Prostate gland (tissue), 2 donors: ENCODE data around the gene PGAP6. TPM values are rescaled to one million over a fixed set of nuclear protein-coding genes. Genes with fewer than 3 reads are reported as not detected.
"Not testable (repeated sequence)": the region's sequence is repeated elsewhere in the genome, so short reads cannot be mapped to it uniquely, and the experiment has no call there.

ENCODE experiments used
- DNase-seq: peaks from one replicate; pipeline ENCODE4 v3.0.0-alpha.2; 2019; ENCODE audit warnings: low spot score
- H3K27ac ChIP-seq, 2 donors: fragments of 200-600 bp; sonication (generic); 2 replicates each; pipeline ENCODE4 v1.5.1; 2017 to 2019
- H3K27me3 ChIP-seq: fragments of 200-600 bp; sonication (generic); replicated peaks from 2 replicates; pipeline ENCODE4 v1.5.1; 2019; ENCODE audit not compliant: insufficient read depth
- H3K36me3 ChIP-seq, 2 donors: fragments of 200-600 bp; sonication (generic); 1 replicate in 1 of 2; 2 replicates in 1 of 2; pipeline versions ENCODE4 v1.5.1 to v1.8.1; 2017 to 2019
- H3K4me1 ChIP-seq: fragments of 200-600 bp; sonication (generic); replicated peaks from 2 replicates; pipeline ENCODE4 v1.5.1; 2019
- H3K4me3 ChIP-seq, 2 donors: fragments of 200-600 bp; sonication (generic); 2 replicates each; pipeline ENCODE4 v1.5.1; 2017 to 2019
- H3K9me3 ChIP-seq: fragments of 200-600 bp; sonication (generic); 2 replicates; pipeline ENCODE4 v1.5.1; 2017
- POLR2A ChIP-seq: fragments of 450-650 bp; IDR thresholded peaks from one replicate; pipeline ENCODE4 v1.6.1; 2016; ENCODE audit warnings: antibody characterized with exemption, mild to moderate bottlenecking
- POLR2AphosphoS5 ChIP-seq: sonication (generic); formaldehyde crosslinking; IDR thresholded peaks from one replicate; pipeline ENCODE4 v1.6.1; 2017; ENCODE audit warnings: antibody characterized with exemption
- WGBS: methylation state at CpG from one replicate; pipeline ENCODE4 v1.1.5; 2018; 5-methylcytosine and 5-hydroxymethylcytosine counted together
- intact Hi-C: fragments of 100-400 bp; cut with DNase I; formaldehyde crosslinking; loops from one replicate; pipeline ENCODE4 v1.14.2; 2022
- total RNA-seq, 2 donors: library from RNA; depleted of rRNA; stranded (reverse); fragments of >200 nt; gene quantifications; one replicate each; pipeline ENCODE4 v1.1.0, GENCODE V29; 2016
- TF ChIP-seq, protein P1 (sequence below), 4 experiments: fragments of 200-600 bp in 2 of 4; fragments of 450-650 bp in 2 of 4; sonication (generic) in 2 of 4; IDR thresholded peaks; 1 replicate in 3 of 4; 2 replicates in 1 of 4; pipeline ENCODE4 v1.5.1; 2016 to 2019; ENCODE audit warnings: antibody characterized with exemption in 4 of 4, mild to moderate bottlenecking in 2 of 4, moderate library complexity in 2 of 4

Gene PGAP6
- total RNA-seq, 2 donors from 2014 or later, result 36.8 to 207 TPM

DNA sequence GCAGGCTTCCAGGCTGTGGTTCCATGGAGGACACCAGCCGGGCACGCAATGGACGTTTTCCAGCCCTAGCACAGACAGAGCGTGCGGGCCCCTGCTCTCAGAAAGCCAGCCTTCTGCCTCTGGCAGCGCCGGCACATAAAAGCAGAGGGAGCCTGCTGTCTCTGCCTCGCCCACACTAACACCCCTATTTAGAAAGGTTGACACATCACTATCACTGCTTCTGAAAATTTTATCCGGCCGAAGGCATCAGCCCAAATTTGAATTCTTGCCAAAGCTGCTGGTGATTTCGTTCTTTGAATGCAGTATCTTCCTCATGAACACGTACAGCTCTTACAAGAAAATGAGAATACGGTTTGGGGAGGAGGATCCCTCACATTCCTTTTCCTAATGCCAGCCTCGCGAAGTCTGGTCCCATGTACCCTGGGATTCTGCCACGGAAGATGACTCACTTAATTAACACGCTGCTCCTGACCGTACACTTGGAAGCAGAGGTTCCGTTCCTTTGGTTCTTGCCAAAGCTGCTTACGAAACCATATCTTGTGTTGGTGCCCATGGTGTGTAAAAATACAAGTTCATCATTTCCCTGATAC is 42.4 kb upstream of the PGAP6 start:
- 19% methylated on average over 20 of the region's 20 CpGs for WGBS
- peak overlapping the region in 1 of 2 donors; percentile 54 for H3K4me3 ChIP-seq
- intact Hi-C loops, result loop anchor here (2.0 kb wide), 1 partner anchor 103 kb away; the partner anchor contains the start of gene CAPN15

DNA sequence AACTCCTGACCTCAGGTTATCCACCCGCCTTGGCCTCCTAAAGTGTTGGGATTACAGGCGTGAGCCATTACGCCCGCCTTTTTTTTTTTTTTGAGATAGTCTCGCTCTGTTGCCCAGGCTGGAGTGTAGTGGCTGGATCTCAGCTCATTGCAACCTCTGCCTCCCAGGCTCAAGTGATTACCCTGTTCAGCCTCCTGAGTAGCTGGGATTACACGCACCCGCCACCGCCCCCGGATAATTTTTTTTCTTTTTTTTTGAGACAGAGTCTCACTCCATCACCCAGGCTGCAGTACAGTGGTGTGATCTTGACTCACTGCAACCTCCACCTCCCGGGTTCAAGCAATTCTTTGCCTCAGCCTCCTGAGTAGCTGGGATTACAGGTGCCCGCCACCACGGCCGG is 40.4 kb upstream of the PGAP6 start:
- 93% methylated on average over 13 of the region's 13 CpGs for WGBS
- H3K36me3 ChIP-seq, DNase-seq, H3K4me1 ChIP-seq, H3K27me3 ChIP-seq, H3K4me3 ChIP-seq, H3K27ac ChIP-seq, H3K9me3 ChIP-seq, intact Hi-C loops: not testable (repeated sequence)

More for the DNA sequence above, 42.4 kb upstream of the PGAP6 start:
- Histone ChIP-seq H3K27ac (peak overlapping the region; percentile 90 to 96), H3K9me3 (no peaks in the 10 kb centered on the region), H3K36me3 (no peaks in the 10 kb centered on the region), H3K4me1 (peaks cover 7% of the 10 kb centered on the region), H3K27me3 (no peaks in the 10 kb centered on the region)
- TF ChIP-seq POLR2A (no peak), POLR2AphosphoS5 (peak; percentile 96)
- DNase-seq, result peak; percentile 91

DNA sequence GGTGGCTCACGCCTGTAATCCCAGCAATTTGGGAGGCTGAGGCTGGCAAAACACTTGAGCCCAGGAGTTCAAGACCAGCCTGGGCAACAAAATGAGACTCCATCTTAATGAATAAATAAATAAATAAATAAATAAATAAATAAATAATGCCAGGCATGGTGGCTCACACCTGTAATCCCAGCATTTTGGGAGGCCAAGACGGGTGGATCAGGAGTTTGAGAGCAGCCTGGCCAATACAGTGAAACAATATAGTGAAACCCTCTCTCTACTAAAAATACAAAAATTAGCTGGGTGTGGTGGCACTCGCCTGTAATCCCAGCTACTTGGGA is 33.4 kb upstream of the PGAP6 start:
- H3K9me3 ChIP-seq, H3K4me3 ChIP-seq, DNase-seq, intact Hi-C loops, H3K4me1 ChIP-seq, H3K27ac ChIP-seq, H3K36me3 ChIP-seq, H3K27me3 ChIP-seq: not testable (repeated sequence)
- 99% methylated on average over 3 of the region's 3 CpGs for WGBS

DNA sequence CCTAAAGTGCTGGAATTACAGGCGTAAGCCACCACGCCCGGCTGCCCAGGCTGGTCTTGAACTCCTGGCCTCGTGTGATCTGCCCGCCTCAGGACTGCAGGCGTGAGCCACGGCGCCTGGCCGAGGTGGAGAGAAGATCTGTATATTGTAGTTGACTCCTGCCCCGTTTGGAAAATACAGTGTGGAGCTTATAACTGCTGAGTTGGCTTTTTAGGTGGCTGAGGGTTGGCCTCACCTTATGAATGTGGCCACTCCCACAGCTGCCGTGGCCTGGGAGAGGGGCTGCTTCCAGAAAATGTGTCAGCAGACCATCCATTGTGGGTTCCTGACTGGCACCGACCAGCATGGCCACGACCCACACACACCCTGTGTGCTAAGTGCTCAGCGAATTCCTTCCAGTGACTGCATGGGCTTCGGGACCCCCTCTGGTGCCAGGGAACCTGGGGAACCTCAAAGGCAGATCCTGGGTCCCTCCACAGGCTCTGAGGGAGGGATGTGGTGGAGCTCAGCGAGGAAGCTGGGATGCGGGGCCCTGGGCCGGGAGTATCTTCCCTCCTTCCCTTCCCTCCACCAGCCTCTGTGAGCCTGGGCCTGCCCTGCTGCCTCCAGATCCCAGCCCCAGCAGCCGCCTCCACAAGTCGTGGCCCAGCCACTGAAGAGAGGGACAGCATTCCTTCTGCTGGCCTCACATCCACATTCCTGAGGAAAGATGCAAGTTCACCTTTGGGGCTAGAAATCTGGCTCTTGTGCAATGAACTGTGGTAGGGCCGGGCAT is 32.8 kb upstream of the PGAP6 start:
- H3K4me3 ChIP-seq, result no peak overlapping the region
- no peaks in the 10 kb centered on the region for H3K9me3 ChIP-seq
- no peaks in the 10 kb centered on the region for H3K36me3 ChIP-seq
- no peaks in the 10 kb centered on the region for H3K27me3 ChIP-seq
- H3K4me1 ChIP-seq, result no peaks in the 10 kb centered on the region
- TF ChIP-seq, protein P1, sequence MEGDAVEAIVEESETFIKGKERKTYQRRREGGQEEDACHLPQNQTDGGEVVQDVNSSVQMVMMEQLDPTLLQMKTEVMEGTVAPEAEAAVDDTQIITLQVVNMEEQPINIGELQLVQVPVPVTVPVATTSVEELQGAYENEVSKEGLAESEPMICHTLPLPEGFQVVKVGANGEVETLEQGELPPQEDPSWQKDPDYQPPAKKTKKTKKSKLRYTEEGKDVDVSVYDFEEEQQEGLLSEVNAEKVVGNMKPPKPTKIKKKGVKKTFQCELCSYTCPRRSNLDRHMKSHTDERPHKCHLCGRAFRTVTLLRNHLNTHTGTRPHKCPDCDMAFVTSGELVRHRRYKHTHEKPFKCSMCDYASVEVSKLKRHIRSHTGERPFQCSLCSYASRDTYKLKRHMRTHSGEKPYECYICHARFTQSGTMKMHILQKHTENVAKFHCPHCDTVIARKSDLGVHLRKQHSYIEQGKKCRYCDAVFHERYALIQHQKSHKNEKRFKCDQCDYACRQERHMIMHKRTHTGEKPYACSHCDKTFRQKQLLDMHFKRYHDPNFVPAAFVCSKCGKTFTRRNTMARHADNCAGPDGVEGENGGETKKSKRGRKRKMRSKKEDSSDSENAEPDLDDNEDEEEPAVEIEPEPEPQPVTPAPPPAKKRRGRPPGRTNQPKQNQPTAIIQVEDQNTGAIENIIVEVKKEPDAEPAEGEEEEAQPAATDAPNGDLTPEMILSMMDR (IDR thresholded peaks at IDR 0.05), result no peak
- whole genome bisulfite sequencing, result 83% methylated on average over 21 of the region's 21 CpGs
- DNase-seq, result no peak
- H3K27ac ChIP-seq, result no peak overlapping the region
- intact Hi-C loops, result no loop called here

DNA sequence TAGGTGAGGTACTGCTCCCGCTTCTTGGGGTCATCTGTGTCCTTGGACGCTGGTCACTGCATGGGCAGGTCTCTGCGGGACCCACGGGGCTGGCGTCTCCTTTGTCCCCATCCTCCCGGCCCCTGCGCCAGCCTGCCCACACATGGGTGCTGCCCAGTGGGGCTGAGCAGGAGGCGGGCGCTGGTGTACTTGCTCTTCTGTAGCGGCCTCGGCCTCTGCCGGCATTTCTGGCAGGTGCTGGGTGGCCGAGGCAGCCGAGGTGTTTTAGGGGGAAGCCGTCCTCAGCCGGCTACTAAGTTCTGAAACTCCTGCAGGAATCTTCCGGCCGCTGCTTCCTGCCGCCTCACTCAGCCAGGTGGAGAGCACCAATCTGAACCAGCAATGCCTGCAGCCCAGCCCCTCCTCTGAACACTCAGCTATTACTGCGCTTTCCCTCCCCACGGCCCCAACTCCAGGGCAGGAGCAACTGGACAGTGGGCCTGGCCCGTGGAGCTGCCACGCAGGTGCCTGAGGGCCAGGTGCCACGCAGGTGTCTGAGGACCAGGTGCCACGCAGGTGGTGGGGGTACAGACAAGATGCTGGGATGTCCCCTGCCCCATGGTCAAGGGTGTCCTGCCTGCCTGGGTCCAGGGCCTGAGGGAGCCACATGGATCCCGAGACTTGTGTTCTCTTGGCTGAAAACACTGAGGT is 29.9 kb upstream of the PGAP6 start:
- no peaks in the 10 kb centered on the region for H3K9me3 ChIP-seq
- WGBS, result 92% methylated on average over 17 of the region's 26 CpGs
- intact Hi-C loops, result no loop called here
- H3K27ac ChIP-seq, result no peak overlapping the region
- no peaks in the 10 kb centered on the region for H3K36me3 ChIP-seq
- H3K4me3 ChIP-seq, result no peak overlapping the region
- no peak for DNase-seq
- no peak for TF ChIP-seq POLR2A
- TF ChIP-seq, protein P1 (IDR thresholded peaks at IDR 0.05), result no peak
- TF ChIP-seq POLR2AphosphoS5, result no peak
- H3K27me3 ChIP-seq, result no peaks in the 10 kb centered on the region
- H3K4me1 ChIP-seq, result no peaks in the 10 kb centered on the region

DNA sequence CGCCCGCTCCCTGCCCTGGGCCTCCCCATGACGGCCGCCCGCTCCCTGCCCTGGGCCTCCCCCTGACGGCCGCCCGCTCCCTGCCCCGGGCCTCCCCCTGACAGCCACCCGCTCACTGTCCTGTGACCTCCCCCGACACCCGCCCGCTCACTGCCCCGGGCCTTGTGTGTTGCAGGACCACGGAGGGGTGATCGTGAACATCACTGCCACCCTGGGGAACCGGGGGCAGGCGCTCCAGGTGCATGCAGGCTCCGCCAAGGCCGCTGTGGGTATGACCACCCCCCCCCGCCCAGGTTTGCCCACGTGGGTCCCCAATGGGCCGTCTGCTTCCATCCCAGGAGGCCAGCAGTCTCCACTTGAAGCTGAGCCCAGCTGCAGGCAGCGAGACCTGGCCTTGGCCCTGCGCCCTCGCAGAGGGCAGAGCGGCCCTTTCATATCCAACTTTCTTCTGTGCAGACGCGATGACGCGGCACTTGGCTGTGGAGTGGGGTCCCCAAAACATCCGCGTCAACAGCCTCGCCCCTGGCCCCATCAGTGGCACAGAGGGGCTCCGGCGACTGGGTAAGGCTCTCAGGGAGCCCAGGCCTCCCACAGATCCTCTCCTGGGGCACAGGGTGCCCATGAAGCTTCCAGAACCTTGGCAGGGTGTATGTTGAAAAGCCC is 28.9 kb upstream of the PGAP6 start:
- Histone ChIP-seq H3K27me3 (no peaks in the 10 kb centered on the region), H3K4me3 (no peak overlapping the region), H3K27ac (no peak overlapping the region), H3K4me1 (no peaks in the 10 kb centered on the region), H3K36me3 (no peaks in the 10 kb centered on the region), H3K9me3 (no peaks in the 10 kb centered on the region)
- TF ChIP-seq, protein P1 (IDR thresholded peaks at IDR 0.05), result no peak
- TF ChIP-seq POLR2AphosphoS5, result no peak
- no peak for TF ChIP-seq POLR2A
- no peak for DNase-seq
- WGBS, result 89% methylated on average over 36 of the region's 36 CpGs
- intact Hi-C loops, result no loop called here
